Breast epithelium (tissue), 4 donors: ENCODE measurements around the gene TRPV4. TPM values are rescaled to one million over a fixed set of nuclear protein-coding genes. Genes with fewer than 3 reads are reported as not detected.

Source experiments
- DNase-seq, 2 donors: peaks; one replicate each; pipeline ENCODE4 v3.0.0-alpha.2; 2019; ENCODE audit warnings: low spot score in 2 of 2
- H3K27ac ChIP-seq, 2 donors: fragments of 200-600 bp; sonication (generic) in 1 of 2; one replicate each; pipeline ENCODE4 v1.5.1; 2016 to 2019; ENCODE audit warnings: mild to moderate bottlenecking in 1 of 2
- H3K27me3 ChIP-seq, 2 donors: fragments of 200-600 bp; sonication (generic) in 1 of 2; one replicate each; pipeline versions ENCODE4 v1.5.1 to v1.6.0; 2017 to 2019; ENCODE audit warnings: control low read depth in 1 of 2, mild to moderate bottlenecking in 1 of 2
- H3K36me3 ChIP-seq: fragments of 200-600 bp; one replicate; pipeline ENCODE4 v1.5.1; 2019
- H3K4me1 ChIP-seq, 2 donors: fragments of 200-600 bp; sonication (generic); one replicate each; pipeline ENCODE4 v1.5.1; 2016 to 2019; ENCODE audit warnings: control low read depth in 1 of 2
- H3K4me3 ChIP-seq, 3 donors: fragments of 200-600 bp; sonication (generic); 1 replicate in 2 of 3; 2 replicates in 1 of 3; pipeline ENCODE4 v1.5.1; 2016 to 2019; ENCODE audit warnings: mild to moderate bottlenecking in 3 of 3, moderate library complexity in 2 of 3
- H3K9me3 ChIP-seq, 2 donors: fragments of 200-600 bp; sonication (generic) in 1 of 2; one replicate each; pipeline ENCODE4 v1.5.1; 2016 to 2019; ENCODE audit warnings: control low read depth in 1 of 2
- POLR2A ChIP-seq: fragments of 450-650 bp; IDR thresholded peaks from one replicate; pipeline ENCODE4 v1.6.1; 2016; ENCODE audit warnings: antibody characterized with exemption, mild to moderate bottlenecking, moderate library complexity
- POLR2AphosphoS5 ChIP-seq, 3 donors: sonication (generic); formaldehyde crosslinking; IDR thresholded peaks; one replicate each; pipeline ENCODE4 v1.6.1; 2017; ENCODE audit warnings: antibody characterized with exemption in 3 of 3
- intact Hi-C: fragments of 100-400 bp; cut with DNase I; formaldehyde crosslinking; loops from one replicate; pipeline ENCODE4 v1.15.1; 2023; ENCODE audit warnings: low total_unique reads
- total RNA-seq, 3 donors: library from RNA; depleted of rRNA; stranded (reverse); fragments of >200 nt; gene quantifications; one replicate each; pipeline ENCODE4 v1.1.0, GENCODE V29; 2016
- TF ChIP-seq, protein P1 (sequence below), 3 donors: fragments of 450-650 bp; IDR thresholded peaks; one replicate each; pipeline ENCODE4 v1.5.1; 2016 to 2017; ENCODE audit warnings: antibody characterized with exemption in 3 of 3, mild to moderate bottlenecking in 3 of 3, moderate library complexity in 3 of 3

The TRPV4 gene
- total RNA-seq, 3 donors from 2014 or later, result 0.64 to 6.4 (median 2.0) TPM

- peaks cover 9 to 18% of the 10 kb centered on the region in 2 donors for H3K4me1 ChIP-seq
- H3K27me3 ChIP-seq, result no peaks in the 10 kb centered on the region
- H3K9me3 ChIP-seq, result no peaks in the 10 kb centered on the region
- no peak for TF ChIP-seq POLR2AphosphoS5 (IDR thresholded peaks at IDR 0.05)
- TF ChIP-seq, protein P1, sequence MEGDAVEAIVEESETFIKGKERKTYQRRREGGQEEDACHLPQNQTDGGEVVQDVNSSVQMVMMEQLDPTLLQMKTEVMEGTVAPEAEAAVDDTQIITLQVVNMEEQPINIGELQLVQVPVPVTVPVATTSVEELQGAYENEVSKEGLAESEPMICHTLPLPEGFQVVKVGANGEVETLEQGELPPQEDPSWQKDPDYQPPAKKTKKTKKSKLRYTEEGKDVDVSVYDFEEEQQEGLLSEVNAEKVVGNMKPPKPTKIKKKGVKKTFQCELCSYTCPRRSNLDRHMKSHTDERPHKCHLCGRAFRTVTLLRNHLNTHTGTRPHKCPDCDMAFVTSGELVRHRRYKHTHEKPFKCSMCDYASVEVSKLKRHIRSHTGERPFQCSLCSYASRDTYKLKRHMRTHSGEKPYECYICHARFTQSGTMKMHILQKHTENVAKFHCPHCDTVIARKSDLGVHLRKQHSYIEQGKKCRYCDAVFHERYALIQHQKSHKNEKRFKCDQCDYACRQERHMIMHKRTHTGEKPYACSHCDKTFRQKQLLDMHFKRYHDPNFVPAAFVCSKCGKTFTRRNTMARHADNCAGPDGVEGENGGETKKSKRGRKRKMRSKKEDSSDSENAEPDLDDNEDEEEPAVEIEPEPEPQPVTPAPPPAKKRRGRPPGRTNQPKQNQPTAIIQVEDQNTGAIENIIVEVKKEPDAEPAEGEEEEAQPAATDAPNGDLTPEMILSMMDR (IDR thresholded peaks at IDR 0.05), result no peak
- no peak for TF ChIP-seq POLR2A
- intact Hi-C loops, result no loop called here
- no peak for DNase-seq
- peak overlapping the region; percentile 48 to 62 for H3K27ac ChIP-seq
- no peaks in the 10 kb centered on the region for H3K36me3 ChIP-seq
- H3K4me3 ChIP-seq, result no peak overlapping the region
Measured at GRCh38 chr12:109875572-109876131, 42.5 kb upstream of the TRPV4 start.

DNA sequence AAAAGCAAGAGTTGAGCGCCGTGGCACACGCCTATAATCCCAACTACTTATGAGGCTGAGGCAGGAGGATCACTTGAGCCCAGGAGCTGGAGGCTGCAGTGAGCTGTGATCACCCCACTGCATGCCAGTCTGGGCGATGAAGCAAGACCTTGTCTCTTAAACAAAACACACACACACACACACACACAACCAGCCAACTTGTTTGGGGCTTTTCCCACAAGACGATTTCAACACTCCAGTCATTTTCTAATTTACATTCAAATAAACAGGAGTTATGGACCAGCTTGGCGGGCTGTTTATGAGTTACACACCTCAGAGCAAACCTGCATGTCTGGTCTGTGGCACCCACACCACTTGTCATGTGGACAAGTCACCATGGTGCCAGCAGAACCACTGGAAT is 40.5 kb upstream of the TRPV4 start:
- Histone ChIP-seq H3K27me3 (no peaks in the 10 kb centered on the region), H3K36me3 (no peaks in the 10 kb centered on the region), H3K9me3 (no peaks in the 10 kb centered on the region), H3K4me3 (no peak overlapping the region), H3K27ac (peak overlapping the region; percentile 38 to 62), H3K4me1 (peaks cover 3 to 11% of the 10 kb centered on the region in 2 donors)
- intact Hi-C loops, result no loop called here
- peak in 1 of 2 donors; percentile 77 for DNase-seq
- TF ChIP-seq, protein P1 (IDR thresholded peaks at IDR 0.05), result no peak
- TF ChIP-seq POLR2A (no peak), POLR2AphosphoS5 (IDR thresholded peaks at IDR 0.05) (no peak)

DNA sequence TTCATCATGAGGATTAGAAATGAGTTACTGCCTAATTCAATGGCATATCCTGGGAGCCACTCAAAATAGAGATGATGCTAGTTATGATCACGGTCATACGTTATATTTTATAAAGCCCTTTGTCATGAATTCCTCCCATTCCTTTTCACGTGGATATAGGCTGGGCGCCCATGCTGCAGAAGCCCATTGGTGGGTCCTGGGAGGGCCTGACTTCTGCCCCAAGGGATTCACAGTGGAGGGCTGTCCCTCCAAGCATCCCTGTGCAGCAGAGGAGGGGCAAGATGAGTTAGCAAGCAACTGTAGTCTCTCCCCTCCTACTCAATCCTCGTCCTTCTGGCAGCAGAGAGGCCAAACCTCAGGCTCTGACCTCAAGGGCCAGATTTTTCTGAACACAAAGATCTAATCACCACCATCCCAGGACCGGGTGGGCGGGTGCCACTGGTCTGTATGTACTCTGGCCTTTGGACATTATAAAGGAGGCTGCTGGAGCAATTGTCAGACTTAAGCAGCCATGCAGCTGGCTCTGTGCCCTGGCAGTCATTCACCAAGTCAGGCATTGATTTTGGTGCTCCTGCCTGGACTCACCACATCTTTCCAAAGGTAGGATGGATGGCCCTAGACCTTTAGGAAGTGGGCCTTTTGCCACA is 38.6 kb upstream of the TRPV4 start:
- H3K4me1 ChIP-seq, result peaks cover 3 to 8% of the 10 kb centered on the region in 2 donors
- no peaks in the 10 kb centered on the region for H3K36me3 ChIP-seq
- TF ChIP-seq, protein P1 (IDR thresholded peaks at IDR 0.05), result no peak
- TF ChIP-seq POLR2A (no peak), POLR2AphosphoS5 (IDR thresholded peaks at IDR 0.05) (no peak)
- no peak for DNase-seq
- intact Hi-C loops, result no loop called here
- H3K27ac ChIP-seq, result peak overlapping the region; percentile 47 to 49
- H3K27me3 ChIP-seq, result no peaks in the 10 kb centered on the region
- H3K4me3 ChIP-seq, result no peak overlapping the region
- H3K9me3 ChIP-seq, result no peaks in the 10 kb centered on the region

GRCh38 chr12:109870648-109871047 is 37.5 kb upstream of the TRPV4 start:
- H3K27me3 ChIP-seq, result no peaks in the 10 kb centered on the region
- H3K4me1 ChIP-seq, result peaks cover 3 to 6% of the 10 kb centered on the region in 2 donors
- TF ChIP-seq POLR2AphosphoS5 (IDR thresholded peaks at IDR 0.05), result no peak
- TF ChIP-seq, protein P1 (IDR thresholded peaks at IDR 0.05), result no peak
- H3K4me3 ChIP-seq, result no peak overlapping the region
- no peak for DNase-seq
- intact Hi-C loops, result no loop called here
- H3K9me3 ChIP-seq, result no peaks in the 10 kb centered on the region
- no peaks in the 10 kb centered on the region for H3K36me3 ChIP-seq
- no peak overlapping the region for H3K27ac ChIP-seq
